Right ventricle myocardium superior (tissue), 1 donor: ENCODE measurements around the gene SLC29A4. TPM values are rescaled to one million over a fixed set of nuclear protein-coding genes. Genes with fewer than 3 reads are reported as not detected.
A peak's percentile ranks its signal among the peaks of the same experiment; 100 is the strongest.
"Not testable (repeated sequence)": the region's sequence is repeated elsewhere in the genome, so short reads cannot be mapped to it uniquely, and the experiment has no call there.

ENCODE experiments used
- ATAC-seq: fragments of 200-7000 bp; cut with Tn5 transposase; one replicate; pipeline ENCODE4 v1.9.1; 2020; ENCODE audit warnings: mild to moderate bottlenecking; ENCODE audit not compliant: poor library complexity
- DNase-seq: peaks from one replicate; pipeline ENCODE4 v3.0.0-alpha.2; 2020
- intact Hi-C: fragments of 100-400 bp; cut with DNase I; formaldehyde crosslinking; loops from one replicate; pipeline ENCODE4 v1.11.2; 2022
- total RNA-seq: library from RNA; stranded (reverse); fragmentation: NEBNext Ultra II Directional; extraction: Animal tissue kit (Norgen Biotek cat#: 25700); gene quantifications from one replicate; pipeline ENCODE4 v1.2.1, GENCODE V29; 2021
- donor health status: DM: no; HTN: yes; CAD: no; lungs with severe emphysema.

Gene SLC29A4
- total RNA-seq, 1 donor from 2014 or later = 3.9 TPM

- DNase-seq (no peak), ATAC-seq (no peak)
- intact Hi-C loops = no loop called here
Measured at GRCh38 chr7:5289355-5289754, 6.6 kb downstream of the SLC29A4 start.

- intact Hi-C loops = no loop called here
- DNase-seq (no peak), ATAC-seq (no peak)
Measured at GRCh38 chr7:5291301-5291700, 8.6 kb downstream of the SLC29A4 start.

GRCh38 chr7:5291711-5292335 lies 9.1 kb downstream of the SLC29A4 start:
- ATAC-seq, intact Hi-C loops, DNase-seq: not testable (repeated sequence)

GRCh38 chr7:5294169-5294987 lies 11.6 kb downstream of the SLC29A4 start:
- intact Hi-C loops = no loop called here
- DNase-seq (no peak), ATAC-seq (no peak)

- ATAC-seq = no peak
- intact Hi-C loops = no loop called here
Measured at GRCh38 chr7:5295039-5296014, 12.6 kb downstream of the SLC29A4 start.

GRCh38 chr7:5296015-5296610 lies 13.4 kb downstream of the SLC29A4 start:
- ATAC-seq (no peak), DNase-seq (no peak)
- intact Hi-C loops = no loop called here

More at GRCh38 chr7:5295039-5296014, 12.6 kb downstream of the SLC29A4 start:
- no peak for DNase-seq

GRCh38 chr7:5296611-5297226 lies 14.0 kb downstream of the SLC29A4 start:
- no peak for DNase-seq
- intact Hi-C loops = no loop called here
- ATAC-seq = no peak

GRCh38 chr7:5300366-5300765 lies 17.6 kb downstream of the SLC29A4 start:
- DNase-seq (no peak), ATAC-seq (no peak)
- intact Hi-C loops = no loop called here

- ATAC-seq = peak; percentile 20
Measured at GRCh38 chr7:5302577-5302976, 19.8 kb downstream of the SLC29A4 start.

GRCh38 chr7:5303061-5303460 lies 20.3 kb downstream of the SLC29A4 start:
- ATAC-seq (no peak), DNase-seq (no peak)
- intact Hi-C loops = no loop called here

More at GRCh38 chr7:5302577-5302976, 19.8 kb downstream of the SLC29A4 start:
- DNase-seq = no peak
- intact Hi-C loops = no loop called here

- intact Hi-C loops = no loop called here
- DNase-seq (no peak), ATAC-seq (no peak)
Measured at GRCh38 chr7:5303591-5304505, 21.1 kb downstream of the SLC29A4 start.

- DNase-seq, ATAC-seq, intact Hi-C loops: not testable (repeated sequence)
Measured at GRCh38 chr7:5305050-5305449, 22.3 kb downstream of the SLC29A4 start.

GRCh38 chr7:5307221-5308142 lies 24.7 kb downstream of the SLC29A4 start:
- ATAC-seq, DNase-seq, intact Hi-C loops: not testable (repeated sequence)

GRCh38 chr7:5309146-5309545 lies 26.4 kb downstream of the SLC29A4 start:
- ATAC-seq (no peak), DNase-seq (no peak)
- intact Hi-C loops = no loop called here

- intact Hi-C loops = no loop called here
- ATAC-seq = no peak
- DNase-seq = no peak
Measured at GRCh38 chr7:5310822-5311405, 28.2 kb downstream of the SLC29A4 start.
